Mammary epithelial cell (primary cell): ENCODE measurements around the gene TXNL4B.

Source experiments
- CTCF ChIP-seq, 2 donors: IDR thresholded peaks in 1 of 2; conservative IDR thresholded peaks in 1 of 2; 2 replicates each; pipeline ENCODE4 v1.5.1; 2011 to 2012; ENCODE audit warnings: inconsistent platforms in 2 of 2, low read length in 2 of 2, mild to moderate bottlenecking in 2 of 2, control low read depth in 1 of 2, low read depth in 1 of 2; ENCODE audit not compliant: insufficient read depth in 1 of 2; ENCODE audit errors: extremely low read depth in 1 of 2
- EZH2 ChIP-seq: IDR thresholded peaks from 2 replicates; pipeline ENCODE4 v1.6.1; 2012; ENCODE audit warnings: low read length, inconsistent platforms, borderline replicate concordance

DNA sequence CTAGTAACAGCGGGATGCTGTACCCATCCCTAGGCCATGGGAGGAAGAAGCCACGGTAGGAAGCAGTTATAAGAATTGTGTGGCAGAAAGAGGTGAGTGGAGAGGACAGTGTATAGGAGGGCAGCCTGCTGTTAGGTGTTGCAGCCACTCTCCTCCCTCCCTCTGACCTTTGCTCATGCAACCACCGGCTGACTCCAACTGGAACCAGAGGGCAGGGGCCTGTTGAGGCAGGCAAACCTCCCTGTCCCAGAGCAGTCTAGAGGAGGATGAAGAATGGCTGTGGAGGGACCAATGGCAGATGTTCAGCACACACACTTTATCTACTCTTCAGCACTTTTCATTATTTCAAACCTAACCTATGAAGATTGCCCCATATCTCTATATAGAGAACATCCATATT, 2.2 kb downstream of the TXNL4B start:
- TF ChIP-seq CTCF (conservative IDR thresholded peaks at IDR 0.05 in 1 of 2, IDR thresholded peaks at IDR 0.05 in 1 of 2; ENCODE audit: extremely low read depth in 1 of 2, insufficient read depth in 1 of 2, low read depth in 1 of 2, low read length in 2 of 2), result no peak
- no peak for TF ChIP-seq EZH2
